DND-41 (cell line): ENCODE data around the gene ANKRD13D.

ENCODE experiments used
- ATAC-seq: fragments of 200-7000 bp; cut with Tn5 transposase; 3 replicates; pipeline ENCODE4 v1.9.1; 2021; ENCODE audit warnings: low read depth; ENCODE audit not compliant: insufficient read depth
- DNase-seq: peaks from one replicate; pipeline ENCODE4 v3.0.0-alpha.2; 2020
- H2AFZ ChIP-seq: 2 replicates; pipeline ENCODE4 v1.6.0; 2012; ENCODE audit warnings: low read depth, low read length
- H3K27ac ChIP-seq: 2 replicates; pipeline ENCODE4 v1.5.1; 2012; ENCODE audit warnings: low read length, inconsistent platforms
- H3K27me3 ChIP-seq: fragments of 200-600 bp; sonication (generic); 2 replicates; pipeline ENCODE4 v1.6.0; 2012; ENCODE audit warnings: low read length, mild to moderate bottlenecking, inconsistent platforms; ENCODE audit not compliant: insufficient read depth, poor library complexity
- H3K36me3 ChIP-seq: 2 replicates; pipeline ENCODE4 v1.5.1; 2012; ENCODE audit warnings: low read length, inconsistent platforms; ENCODE audit not compliant: insufficient read depth
- H3K4me1 ChIP-seq: 2 replicates; pipeline ENCODE4 v1.5.1; 2012; ENCODE audit warnings: mild to moderate bottlenecking, low read length; ENCODE audit not compliant: insufficient read depth
- H3K4me2 ChIP-seq: 2 replicates; pipeline ENCODE4 v1.6.0; 2012; ENCODE audit warnings: mild to moderate bottlenecking, moderate library complexity, low read length, inconsistent platforms; ENCODE audit not compliant: insufficient read depth
- H3K4me3 ChIP-seq, 2 experiments: fragments of 200-600 bp in 1 of 2; shearing (Covaris generic) in 1 of 2; 2 replicates each; pipeline ENCODE4 v1.5.1; 2012 to 2016; ENCODE audit warnings: inconsistent platforms in 2 of 2, low read length in 2 of 2, mild to moderate bottlenecking in 2 of 2, low read depth in 1 of 2, moderate library complexity in 1 of 2
- H3K79me2 ChIP-seq: 2 replicates; pipeline ENCODE4 v1.6.0; 2012; ENCODE audit warnings: low read length, inconsistent platforms; ENCODE audit not compliant: insufficient read depth
- H3K9ac ChIP-seq: 2 replicates; pipeline ENCODE4 v1.6.0; 2012; ENCODE audit warnings: low read depth, mild to moderate bottlenecking, inconsistent platforms, low read length, moderate library complexity
- H3K9me3 ChIP-seq: 2 replicates; pipeline ENCODE4 v1.5.1; 2012; ENCODE audit warnings: low read length, moderate library complexity, mild to moderate bottlenecking, inconsistent platforms; ENCODE audit not compliant: insufficient read depth, severe bottlenecking
- H4K20me1 ChIP-seq: 2 replicates; pipeline ENCODE4 v1.6.0; 2012; ENCODE audit warnings: low read length; ENCODE audit not compliant: insufficient read depth
- CTCF ChIP-seq: IDR thresholded peaks from 2 replicates; pipeline ENCODE4 v1.5.1; 2012; ENCODE audit warnings: borderline replicate concordance, low read length, moderate library complexity, mild to moderate bottlenecking; ENCODE audit not compliant: poor library complexity, severe bottlenecking; ENCODE audit errors: extremely low read depth
- EZH2 ChIP-seq: IDR thresholded peaks from 3 replicates; pipeline ENCODE4 v1.6.1; 2012; ENCODE audit warnings: borderline replicate concordance, low read depth, mild to moderate bottlenecking, moderate library complexity, low read length, inconsistent platforms; ENCODE audit not compliant: severe bottlenecking

ANKRD13D gene

DNA sequence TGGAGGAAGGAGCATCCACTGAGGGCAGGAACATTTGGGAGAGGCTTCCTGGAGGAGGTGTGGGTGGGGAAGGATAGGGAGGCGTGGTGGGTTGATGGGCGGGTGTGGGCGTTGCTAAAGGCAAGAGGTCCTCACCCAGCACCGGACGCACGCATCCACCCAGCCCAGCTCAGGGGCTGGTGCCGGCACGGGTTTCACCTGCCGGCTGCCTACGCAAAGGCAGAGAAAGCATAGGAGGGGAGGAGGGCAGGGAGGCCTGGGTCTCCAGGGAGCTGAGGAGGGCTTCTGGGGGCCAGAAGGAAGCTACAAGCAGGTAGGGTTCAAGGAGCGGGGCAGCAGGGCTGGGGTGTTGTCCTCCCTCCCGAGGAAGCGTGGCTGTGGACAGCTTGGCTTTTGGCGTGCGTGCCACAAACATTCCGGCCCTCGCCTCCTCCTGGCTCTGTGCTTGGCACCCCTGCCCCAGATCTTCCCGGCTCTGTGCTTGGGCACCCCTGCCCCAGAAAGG is 22.0 kb downstream of the ANKRD13D start:
- H3K4me1 ChIP-seq = peaks cover under 1% of the 10 kb centered on the region
- no peak overlapping the region for H3K27ac ChIP-seq
- H3K36me3 ChIP-seq = no peaks in the 10 kb centered on the region
- no peaks in the 10 kb centered on the region for H3K79me2 ChIP-seq
- H3K4me2 ChIP-seq = no peak overlapping the region
- no peak overlapping the region for H3K4me3 ChIP-seq
- no peaks in the 10 kb centered on the region for H3K27me3 ChIP-seq
- no peaks in the 10 kb centered on the region for H4K20me1 ChIP-seq
- TF ChIP-seq CTCF = no peak
- TF ChIP-seq EZH2 = no peak
- DNase-seq (no peak), ATAC-seq (no peak)
- H3K9me3 ChIP-seq = no peaks in the 10 kb centered on the region
- H2AFZ ChIP-seq = no peak overlapping the region
- no peak overlapping the region for H3K9ac ChIP-seq

GRCh38 chr11:67311556-67312082 is 22.5 kb downstream of the ANKRD13D start:
- Histone ChIP-seq H3K27me3 (no peaks in the 10 kb centered on the region), H3K9me3 (no peaks in the 10 kb centered on the region), H3K79me2 (no peaks in the 10 kb centered on the region; the same call in 1 of the 2 replicates), H2AFZ (no peak overlapping the region), H3K4me3 (no peak overlapping the region), H3K9ac (no peak overlapping the region), H3K4me2 (no peak overlapping the region), H4K20me1 (no peaks in the 10 kb centered on the region), H3K36me3 (no peaks in the 10 kb centered on the region), H3K4me1 (peaks cover 5% of the 10 kb centered on the region), H3K27ac (no peak overlapping the region)
- TF ChIP-seq EZH2 = no peak
- TF ChIP-seq CTCF = no peak
- ATAC-seq (no peak), DNase-seq (no peak)

GRCh38 chr11:67312187-67313021 is 23.3 kb downstream of the ANKRD13D start:
- Histone ChIP-seq H4K20me1 (no peaks in the 10 kb centered on the region), H3K4me1 (peaks cover 5% of the 10 kb centered on the region), H3K9ac (no peak overlapping the region), H3K27ac (no peak overlapping the region), H2AFZ (no peak overlapping the region), H3K27me3 (no peaks in the 10 kb centered on the region), H3K9me3 (no peaks in the 10 kb centered on the region), H3K36me3 (no peaks in the 10 kb centered on the region), H3K4me2 (no peak overlapping the region), H3K4me3 (no peak overlapping the region), H3K79me2 (no peaks in the 10 kb centered on the region; the same call in 1 of the 2 replicates)
- DNase-seq (no peak), ATAC-seq (no peak)
- TF ChIP-seq CTCF = no peak
- TF ChIP-seq EZH2 = no peak
